Mesendoderm (in vitro differentiated cells): ENCODE results near the gene TTC39A.

ENCODE experiments used
- DNase-seq: peaks from one replicate; pipeline ENCODE4 v3.0.0; 2013
- H2AK5ac ChIP-seq: 2 replicates; pipeline ENCODE4 v1.6.1; 2013; ENCODE audit warnings: low read length, inconsistent platforms
- H2BK120ac ChIP-seq: 2 replicates; pipeline ENCODE4 v1.6.1; 2013; ENCODE audit warnings: low read depth, mild to moderate bottlenecking, low read length, moderate library complexity, mixed read lengths
- H2BK15ac ChIP-seq: replicated peaks from 2 replicates; pipeline ENCODE4 v1.6.1; 2013; ENCODE audit warnings: low read depth, mild to moderate bottlenecking, moderate library complexity
- H2BK5ac ChIP-seq: 2 replicates; pipeline ENCODE4 v1.6.1; 2013; ENCODE audit warnings: low read length, inconsistent platforms
- H3K18ac ChIP-seq: 2 replicates; pipeline ENCODE4 v1.6.1; 2013; ENCODE audit warnings: mild to moderate bottlenecking, low read length, mixed read lengths
- H3K23ac ChIP-seq: one replicate; pipeline ENCODE4 v1.6.1; 2013; ENCODE audit warnings: low read length
- H3K27ac ChIP-seq: 2 replicates; pipeline ENCODE4 v1.5.1; 2013; ENCODE audit warnings: low read depth, mild to moderate bottlenecking, inconsistent platforms, low read length, moderate library complexity
- H3K27me3 ChIP-seq: 2 replicates; pipeline ENCODE4 v1.6.1; 2013; ENCODE audit warnings: low read length, control low read depth, mild to moderate bottlenecking, inconsistent platforms; ENCODE audit not compliant: insufficient read depth, poor library complexity
- H3K36me3 ChIP-seq: 2 replicates; pipeline ENCODE4 v1.6.1; 2013; ENCODE audit warnings: low read length, inconsistent platforms; ENCODE audit not compliant: control insufficient read depth, insufficient read depth
- H3K4ac ChIP-seq: one replicate; pipeline ENCODE4 v1.6.1; 2013; ENCODE audit warnings: low read depth, mild to moderate bottlenecking, low read length, moderate library complexity
- H3K4me1 ChIP-seq: 2 replicates; pipeline ENCODE4 v1.6.1; 2013; ENCODE audit warnings: low read depth, low read length, inconsistent platforms; ENCODE audit not compliant: control insufficient read depth
- H3K4me2 ChIP-seq: 2 replicates; pipeline ENCODE4 v1.6.1; 2013; ENCODE audit warnings: low read length
- H3K4me3 ChIP-seq: 2 replicates; pipeline ENCODE4 v1.5.1; 2013; ENCODE audit warnings: mild to moderate bottlenecking, low read length
- H3K56ac ChIP-seq: one replicate; pipeline ENCODE4 v1.6.1; 2013; ENCODE audit warnings: low read length
- H3K79me1 ChIP-seq: 2 replicates; pipeline ENCODE4 v1.6.1; 2013; ENCODE audit warnings: low read length, inconsistent platforms
- H3K79me2 ChIP-seq: 2 replicates; pipeline ENCODE4 v1.6.1; 2013; ENCODE audit warnings: mild to moderate bottlenecking, low read length; ENCODE audit not compliant: control insufficient read depth, insufficient read depth
- H3K9ac ChIP-seq: 2 replicates; pipeline ENCODE4 v1.6.1; 2013; ENCODE audit warnings: low read length, inconsistent platforms
- H4K5ac ChIP-seq: one replicate; pipeline ENCODE4 v1.6.1; 2013; ENCODE audit warnings: low read length
- H4K8ac ChIP-seq: one replicate; pipeline ENCODE4 v1.6.1; 2013; ENCODE audit warnings: low read depth, mild to moderate bottlenecking, control low read depth, low read length, moderate library complexity
- WGBS: extraction: QIAGEN DNeasy Blood & Tissue Kit; methylation state at CpG from one replicate; pipeline ENCODE4 v1.1.7; 2013; ENCODE audit warnings: low lambda C conversion rate, missing lambda C conversion rate; ENCODE audit not compliant: insufficient coverage; ENCODE audit errors: extremely low coverage; 5-methylcytosine and 5-hydroxymethylcytosine counted together

TTC39A gene

DNA sequence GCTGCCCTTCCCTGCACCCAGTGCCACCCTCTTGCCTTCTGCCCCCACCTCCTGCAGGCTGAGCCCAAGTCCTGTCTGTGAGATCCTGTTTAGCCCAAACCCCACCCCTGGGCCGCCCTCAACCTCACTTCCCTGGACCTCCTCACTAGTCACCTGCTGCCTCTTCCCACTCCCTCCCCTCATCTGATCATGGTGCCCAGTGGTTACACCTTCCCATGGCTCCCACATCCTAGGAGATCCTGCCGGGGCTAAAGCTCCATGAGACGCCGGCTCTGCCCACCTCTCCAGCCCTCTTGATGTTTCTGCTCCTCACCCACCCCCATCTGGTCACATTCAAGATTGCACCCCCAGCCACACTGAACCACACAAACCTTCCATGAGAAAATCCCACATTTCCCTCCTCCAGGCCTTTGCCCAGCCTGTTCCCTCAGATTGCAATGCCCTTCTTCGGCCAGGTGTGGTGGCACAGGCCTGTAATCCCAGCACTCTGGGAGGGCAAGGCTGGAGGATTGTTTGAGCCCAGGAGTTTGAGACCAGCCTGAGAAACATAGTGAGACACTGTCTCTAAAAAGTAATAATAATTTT is 17.0 kb downstream of the TTC39A start:
- no peak overlapping the region for H3K4me3 ChIP-seq
- no peak overlapping the region for H2AK5ac ChIP-seq
- WGBS, result no CpG with 5 or more reads among the region's 5 CpGs
- H3K9ac ChIP-seq, result no peak overlapping the region
- H3K56ac ChIP-seq, result no peak overlapping the region
- no peak overlapping the region for H3K4me2 ChIP-seq
- H2BK5ac ChIP-seq, result no peak overlapping the region
- no peak overlapping the region for H3K4ac ChIP-seq
- H3K79me1 ChIP-seq, result no peaks in the 10 kb centered on the region
- no peaks in the 10 kb centered on the region for H3K79me2 ChIP-seq
- H3K27me3 ChIP-seq, result no peaks in the 10 kb centered on the region
- no peak overlapping the region for H2BK15ac ChIP-seq
- H4K5ac ChIP-seq, result no peak overlapping the region
- no peaks in the 10 kb centered on the region for H3K36me3 ChIP-seq
- H3K23ac ChIP-seq, result no peak overlapping the region
- H3K4me1 ChIP-seq, result no peaks in the 10 kb centered on the region
- no peak overlapping the region for H3K27ac ChIP-seq
- H3K18ac ChIP-seq, result no peak overlapping the region
- H2BK120ac ChIP-seq, result no peak overlapping the region
- DNase-seq, result peak; percentile 79
- H4K8ac ChIP-seq, result no peak overlapping the region

DNA sequence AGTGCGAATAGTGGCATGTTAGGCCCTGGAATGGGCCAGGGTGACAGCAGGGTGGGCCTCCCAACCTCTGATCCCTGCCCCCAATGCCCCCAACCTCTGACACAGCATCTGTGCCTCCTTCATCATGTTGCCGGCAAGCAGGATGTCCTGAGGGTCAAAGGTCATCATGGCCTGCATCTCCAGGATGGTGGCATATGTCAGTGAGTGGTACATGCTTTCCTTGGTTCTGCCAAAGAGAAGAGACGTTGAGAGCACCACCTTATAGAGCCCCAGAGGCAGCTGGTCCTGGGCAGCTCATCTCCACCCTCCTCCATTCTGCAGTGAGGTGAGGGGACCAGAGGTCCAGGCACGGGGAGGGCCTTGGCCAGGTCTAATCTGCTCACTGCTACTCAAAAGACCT is 17.6 kb downstream of the TTC39A start:
- Histone ChIP-seq H3K56ac (no peak overlapping the region), H3K79me1 (no peaks in the 10 kb centered on the region), H4K8ac (no peak overlapping the region), H2BK120ac (no peak overlapping the region), H2AK5ac (no peak overlapping the region), H3K18ac (no peak overlapping the region), H3K27ac (no peak overlapping the region), H3K9ac (no peak overlapping the region), H3K4me3 (no peak overlapping the region), H2BK15ac (no peak overlapping the region), H4K5ac (no peak overlapping the region), H3K4me1 (no peaks in the 10 kb centered on the region), H3K79me2 (no peaks in the 10 kb centered on the region), H3K4ac (no peak overlapping the region), H3K23ac (no peak overlapping the region), H3K4me2 (no peak overlapping the region), H3K36me3 (no peaks in the 10 kb centered on the region), H2BK5ac (no peak overlapping the region), H3K27me3 (no peaks in the 10 kb centered on the region)
- no peak for DNase-seq
- no CpG with 5 or more reads among the region's 4 CpGs for WGBS

DNA sequence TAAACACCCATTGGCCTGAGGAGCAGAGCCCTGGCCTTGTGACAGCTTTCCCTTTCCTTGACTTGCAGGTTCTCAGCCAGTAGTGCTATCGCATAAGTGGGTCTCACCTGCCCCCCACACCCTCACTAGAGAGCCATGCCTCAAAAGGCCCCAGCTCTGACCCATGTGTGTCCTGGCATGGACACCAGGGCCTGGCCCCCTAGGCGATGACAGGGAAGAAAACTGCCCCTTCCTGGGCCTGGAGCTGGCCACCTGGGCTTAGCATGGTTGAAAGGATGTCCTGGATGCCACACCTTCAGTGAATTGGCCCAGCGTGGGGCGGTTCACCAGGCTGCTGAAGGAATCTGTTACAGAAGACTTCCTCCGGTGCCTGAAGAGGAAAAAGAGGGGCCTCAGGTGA is 18.5 kb downstream of the TTC39A start:
- Histone ChIP-seq H3K36me3 (no peaks in the 10 kb centered on the region), H2BK120ac (no peak overlapping the region), H3K56ac (no peak overlapping the region), H3K23ac (no peak overlapping the region), H3K79me1 (no peaks in the 10 kb centered on the region), H3K4me2 (no peak overlapping the region), H2BK15ac (no peak overlapping the region), H4K8ac (no peak overlapping the region), H3K27me3 (no peaks in the 10 kb centered on the region), H3K27ac (no peak overlapping the region), H3K18ac (no peak overlapping the region), H3K79me2 (no peaks in the 10 kb centered on the region), H3K4me3 (no peak overlapping the region), H3K4ac (no peak overlapping the region), H4K5ac (no peak overlapping the region), H3K9ac (no peak overlapping the region), H3K4me1 (no peaks in the 10 kb centered on the region), H2BK5ac (no peak overlapping the region), H2AK5ac (no peak overlapping the region)
- DNase-seq, result no peak
- WGBS, result no CpG with 5 or more reads among the region's 5 CpGs

DNA sequence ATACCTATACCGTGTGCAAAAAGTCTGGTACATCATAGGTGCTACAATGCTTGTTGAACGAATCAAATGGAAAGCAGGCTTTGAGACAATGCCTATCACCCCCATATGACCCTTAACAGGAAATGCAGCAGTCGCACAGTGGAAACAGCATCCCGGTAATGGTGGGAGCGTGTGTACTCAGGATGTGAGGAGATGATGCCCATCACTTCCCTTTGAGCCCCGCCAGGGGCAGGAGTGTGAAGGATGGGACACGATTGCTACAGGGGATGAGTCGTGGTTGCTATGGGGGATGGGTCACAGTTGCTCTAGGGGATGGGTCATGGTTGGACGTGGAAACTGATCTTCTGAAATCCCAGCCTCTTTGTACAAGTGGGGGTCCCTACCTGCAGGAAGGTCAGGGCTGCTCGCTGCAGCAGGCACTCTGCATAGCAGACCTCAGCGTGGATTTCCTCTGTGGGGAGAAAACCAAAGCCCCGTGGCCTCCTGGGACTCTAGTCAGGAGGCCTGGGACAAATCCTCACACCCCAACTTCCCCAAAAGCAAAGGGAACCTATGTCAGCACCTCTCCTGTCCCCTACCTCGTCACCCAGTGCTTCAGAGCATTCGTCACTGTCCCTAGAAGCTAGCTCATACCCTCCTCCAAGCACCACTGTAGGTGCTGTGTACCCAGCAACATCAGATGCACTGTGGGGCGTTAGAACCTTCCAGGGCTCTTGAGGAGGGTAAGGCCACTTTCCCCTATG is 19.3 kb downstream of the TTC39A start:
- WGBS, result no CpG with 5 or more reads among the region's 15 CpGs
- peak; percentile 56 for DNase-seq

DNA sequence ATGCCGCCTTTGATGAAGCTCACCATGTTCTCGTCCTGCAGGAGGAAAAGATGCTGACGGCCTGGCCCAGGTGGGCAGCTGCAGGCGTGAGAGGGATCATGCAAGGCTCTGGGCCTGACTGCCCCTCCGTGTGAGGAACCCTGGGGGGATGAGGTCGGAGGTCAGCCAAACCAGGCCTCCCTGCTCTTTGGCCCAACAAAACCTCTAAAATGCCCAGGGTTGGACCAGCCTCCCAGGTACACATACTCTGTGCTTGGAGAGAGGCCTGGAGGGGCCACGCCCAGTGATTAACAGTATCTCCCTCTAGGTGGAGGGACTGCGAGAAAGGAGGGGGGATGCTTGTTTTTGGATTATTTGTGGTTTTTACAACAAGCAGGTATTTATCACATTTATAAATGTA is 21.1 kb downstream of the TTC39A start:
- Histone ChIP-seq H2BK120ac (no peak overlapping the region), H2BK15ac (no peak overlapping the region), H3K79me1 (no peaks in the 10 kb centered on the region), H3K9ac (no peak overlapping the region), H3K4me1 (no peaks in the 10 kb centered on the region), H3K27ac (no peak overlapping the region), H3K18ac (no peak overlapping the region), H3K79me2 (no peaks in the 10 kb centered on the region), H3K56ac (no peak overlapping the region), H3K4ac (no peak overlapping the region), H3K23ac (no peak overlapping the region), H3K4me3 (no peak overlapping the region), H2BK5ac (no peak overlapping the region), H3K4me2 (no peak overlapping the region), H4K5ac (no peak overlapping the region), H2AK5ac (no peak overlapping the region), H3K27me3 (no peaks in the 10 kb centered on the region), H3K36me3 (no peaks in the 10 kb centered on the region), H4K8ac (no peak overlapping the region)
- WGBS, result no CpG with 5 or more reads among the region's 8 CpGs
- no peak for DNase-seq

More for the DNA sequence above, 19.3 kb downstream of the TTC39A start:
- Histone ChIP-seq H3K27ac (no peak overlapping the region), H3K56ac (no peak overlapping the region), H3K27me3 (no peaks in the 10 kb centered on the region), H3K4me3 (no peak overlapping the region), H2BK15ac (no peak overlapping the region), H2AK5ac (no peak overlapping the region), H3K23ac (no peak overlapping the region), H2BK120ac (no peak overlapping the region), H2BK5ac (no peak overlapping the region), H3K79me2 (no peaks in the 10 kb centered on the region), H3K36me3 (no peaks in the 10 kb centered on the region), H3K4ac (no peak overlapping the region), H4K8ac (no peak overlapping the region), H4K5ac (no peak overlapping the region), H3K79me1 (no peaks in the 10 kb centered on the region), H3K4me1 (no peaks in the 10 kb centered on the region), H3K18ac (no peak overlapping the region), H3K4me2 (no peak overlapping the region), H3K9ac (no peak overlapping the region)

GRCh38 chr1:51308636-51309035 is 21.7 kb downstream of the TTC39A start:
- no CpG with 5 or more reads among the region's 6 CpGs for WGBS

More at GRCh38 chr1:51308636-51309035, 21.7 kb downstream of the TTC39A start:
- Histone ChIP-seq H3K4ac (no peak overlapping the region), H3K4me2 (no peak overlapping the region), H2BK15ac (no peak overlapping the region), H4K8ac (no peak overlapping the region), H3K36me3 (no peaks in the 10 kb centered on the region), H3K4me1 (no peaks in the 10 kb centered on the region), H3K79me1 (no peaks in the 10 kb centered on the region), H2BK5ac (no peak overlapping the region), H3K9ac (no peak overlapping the region), H3K18ac (no peak overlapping the region), H4K5ac (no peak overlapping the region), H3K23ac (no peak overlapping the region), H3K27me3 (no peaks in the 10 kb centered on the region), H3K4me3 (no peak overlapping the region), H3K79me2 (no peaks in the 10 kb centered on the region), H2BK120ac (no peak overlapping the region), H3K56ac (no peak overlapping the region), H3K27ac (no peak overlapping the region), H2AK5ac (no peak overlapping the region)
- DNase-seq, result no peak
